Loucy (cell line): Measurements from ENCODE around the gene NOX5.

Source experiments
- EZH2phosphoT487 ChIP-seq: fragments of 200-600 bp; IDR thresholded peaks from 2 replicates; pipeline ENCODE4 v1.6.1; 2018; ENCODE audit warnings: antibody characterized with exemption, mild to moderate bottlenecking, moderate library complexity, borderline replicate concordance
- TF ChIP-seq, protein P1 (sequence below): fragments of 200-600 bp; sonication (generic); conservative IDR thresholded peaks from 2 replicates; pipeline ENCODE4 v1.5.1; 2014; ENCODE audit warnings: mild to moderate bottlenecking, antibody characterized with exemption, low read length

DNA sequence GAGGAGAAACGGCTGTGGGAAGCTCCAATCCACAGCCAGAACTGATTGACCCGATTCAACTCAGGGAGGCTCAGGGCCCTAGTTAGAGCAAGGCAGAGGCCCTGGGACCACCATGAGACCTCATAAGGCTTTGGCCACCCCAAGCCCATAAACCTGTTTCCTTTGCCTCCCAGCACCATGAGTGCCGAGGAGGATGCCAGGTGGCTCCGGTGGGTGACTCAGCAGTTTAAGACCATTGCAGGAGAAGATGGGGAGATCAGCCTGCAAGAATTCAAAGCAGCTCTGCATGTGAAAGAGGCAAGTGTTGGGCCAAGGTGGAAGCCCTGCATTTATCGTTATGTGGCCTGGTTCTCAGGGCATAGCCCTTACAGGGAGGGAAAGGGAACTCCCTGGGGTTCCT is 11.9 kb downstream of the NOX5 start:
- TF ChIP-seq, protein P1, sequence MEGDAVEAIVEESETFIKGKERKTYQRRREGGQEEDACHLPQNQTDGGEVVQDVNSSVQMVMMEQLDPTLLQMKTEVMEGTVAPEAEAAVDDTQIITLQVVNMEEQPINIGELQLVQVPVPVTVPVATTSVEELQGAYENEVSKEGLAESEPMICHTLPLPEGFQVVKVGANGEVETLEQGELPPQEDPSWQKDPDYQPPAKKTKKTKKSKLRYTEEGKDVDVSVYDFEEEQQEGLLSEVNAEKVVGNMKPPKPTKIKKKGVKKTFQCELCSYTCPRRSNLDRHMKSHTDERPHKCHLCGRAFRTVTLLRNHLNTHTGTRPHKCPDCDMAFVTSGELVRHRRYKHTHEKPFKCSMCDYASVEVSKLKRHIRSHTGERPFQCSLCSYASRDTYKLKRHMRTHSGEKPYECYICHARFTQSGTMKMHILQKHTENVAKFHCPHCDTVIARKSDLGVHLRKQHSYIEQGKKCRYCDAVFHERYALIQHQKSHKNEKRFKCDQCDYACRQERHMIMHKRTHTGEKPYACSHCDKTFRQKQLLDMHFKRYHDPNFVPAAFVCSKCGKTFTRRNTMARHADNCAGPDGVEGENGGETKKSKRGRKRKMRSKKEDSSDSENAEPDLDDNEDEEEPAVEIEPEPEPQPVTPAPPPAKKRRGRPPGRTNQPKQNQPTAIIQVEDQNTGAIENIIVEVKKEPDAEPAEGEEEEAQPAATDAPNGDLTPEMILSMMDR = no peak
- TF ChIP-seq EZH2phosphoT487 = no peak
